ENCODE results near the gene CENPF. TPM values are rescaled to one million over a fixed set of nuclear protein-coding genes. Genes with fewer than 3 reads are reported as not detected.
"Not testable (repeated sequence)": the region's sequence is repeated elsewhere in the genome, so short reads cannot be mapped to it uniquely, and the experiment has no call there.

CENPF gene
- total RNA-seq, 2 donors from 2014 or later = 0.63 to 3.3 TPM

- no peak for TF ChIP-seq CTCF (IDR thresholded peaks at IDR 0.05)
- no peak for DNase-seq (ENCODE audit: low spot score)
- Histone ChIP-seq H3K27me3 (no peaks in the 10 kb centered on the region), H3K27ac (no peak overlapping the region), H3K9me3 (no peaks in the 10 kb centered on the region), H3K4me3 (no peak overlapping the region), H3K36me3 (no peaks in the 10 kb centered on the region), H3K4me1 (no peaks in the 10 kb centered on the region)
These were observed 15.8 kb upstream of the CENPF start for GRCh38 chr1:214587165-214587564.

- no peak overlapping the region for H3K27ac ChIP-seq
- no peaks in the 10 kb centered on the region for H3K36me3 ChIP-seq
- H3K27me3 ChIP-seq = no peaks in the 10 kb centered on the region
- H3K4me1 ChIP-seq = no peaks in the 10 kb centered on the region
- no peak for TF ChIP-seq CTCF (IDR thresholded peaks at IDR 0.05)
- DNase-seq (ENCODE audit: low spot score) = no peak
- no peaks in the 10 kb centered on the region for H3K9me3 ChIP-seq
- no peak overlapping the region for H3K4me3 ChIP-seq
These were observed 13.9 kb upstream of the CENPF start for GRCh38 chr1:214588963-214589597.

- Histone ChIP-seq H3K27ac (no peak overlapping the region), H3K4me1 (no peaks in the 10 kb centered on the region), H3K4me3 (no peak overlapping the region), H3K27me3 (no peaks in the 10 kb centered on the region), H3K9me3 (no peaks in the 10 kb centered on the region), H3K36me3 (no peaks in the 10 kb centered on the region)
- TF ChIP-seq CTCF (IDR thresholded peaks at IDR 0.05) = peak in 1 of 2 donors; percentile 20
- no peak for DNase-seq (ENCODE audit: low spot score)
These were observed 12.3 kb upstream of the CENPF start for GRCh38 chr1:214590696-214591095.

GRCh38 chr1:214591918-214592317 is 11.1 kb upstream of the CENPF start:
- H3K36me3 ChIP-seq; H3K27ac ChIP-seq; H3K4me1 ChIP-seq; DNase-seq (ENCODE audit: low spot score); H3K27me3 ChIP-seq; H3K9me3 ChIP-seq; H3K4me3 ChIP-seq: not testable (repeated sequence)

GRCh38 chr1:214593158-214593557 is 9.8 kb upstream of the CENPF start:
- DNase-seq (ENCODE audit: low spot score) = no peak
- Histone ChIP-seq H3K4me1 (no peaks in the 10 kb centered on the region), H3K36me3 (no peaks in the 10 kb centered on the region), H3K4me3 (no peak overlapping the region), H3K9me3 (no peaks in the 10 kb centered on the region), H3K27ac (no peak overlapping the region), H3K27me3 (no peaks in the 10 kb centered on the region)
- TF ChIP-seq CTCF (IDR thresholded peaks at IDR 0.05) = no peak

GRCh38 chr1:214603819-214604252 is 841 bp downstream of the CENPF start:
- Histone ChIP-seq H3K27me3 (no peaks in the 10 kb centered on the region), H3K36me3 (no peaks in the 10 kb centered on the region), H3K4me1 (no peaks in the 10 kb centered on the region), H3K4me3 (peak overlapping the region in 1 of 2 donors; percentile 74), H3K9me3 (no peaks in the 10 kb centered on the region), H3K27ac (no peak overlapping the region)
- DNase-seq (ENCODE audit: low spot score) = no peak
- TF ChIP-seq CTCF (IDR thresholded peaks at IDR 0.05) = no peak
